ENCODE measurements around the gene NXN. TPM values are rescaled to one million over a fixed set of nuclear protein-coding genes. Genes with fewer than 3 reads are reported as not detected.
"Not testable (repeated sequence)": the region's sequence is repeated elsewhere in the genome, so short reads cannot be mapped to it uniquely, and the experiment has no call there.

Gene NXN
- total RNA-seq, 4 donors from 2014 or later: 6.6 to 28.4 (median 14.7) TPM

DNA sequence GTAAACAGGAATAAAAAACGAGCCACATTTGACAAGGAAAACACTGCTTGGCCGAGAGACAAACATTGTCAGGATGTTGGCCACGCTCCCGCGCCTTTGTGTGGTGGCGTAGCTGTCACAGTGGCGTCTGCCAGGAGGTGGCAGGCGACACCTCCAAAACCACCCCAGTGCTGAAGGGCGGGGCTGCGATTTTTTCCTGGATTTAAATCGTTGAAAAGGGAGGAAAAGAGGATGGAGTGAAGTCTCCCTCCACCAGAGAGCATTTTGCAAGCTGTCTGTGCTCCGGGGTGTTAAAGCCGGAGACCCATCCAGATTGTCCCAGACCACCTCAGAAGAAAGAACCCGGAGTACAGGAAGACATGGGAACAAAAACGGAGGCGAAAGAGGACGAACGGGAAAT, 184.7 kb downstream of the NXN start:
- Histone ChIP-seq H3K4me1 (peaks cover 0 to 18% (median 2%) of the 10 kb centered on the region in 4 donors), H3K27ac (peak overlapping the region in 3 of 4 donors; percentile 2 to 74 (median 68)), H3K36me3 (peaks cover 0 to 37% (median under 1%) of the 10 kb centered on the region in 3 donors), H3K27me3 (no peaks in the 10 kb centered on the region), H3K4me3 (peak overlapping the region in 1 of 4 donors; percentile 28), H3K9me3 (no peaks in the 10 kb centered on the region)
- DNase-seq (ENCODE audit: low spot score in 2 of 2): peak; percentile 79 to 82
- TF ChIP-seq EP300 (IDR thresholded peaks at IDR 0.05): peak in 1 of 2 donors; percentile 72
- TF ChIP-seq POLR2A (IDR thresholded peaks at IDR 0.05): no peak
- TF ChIP-seq, protein P1, sequence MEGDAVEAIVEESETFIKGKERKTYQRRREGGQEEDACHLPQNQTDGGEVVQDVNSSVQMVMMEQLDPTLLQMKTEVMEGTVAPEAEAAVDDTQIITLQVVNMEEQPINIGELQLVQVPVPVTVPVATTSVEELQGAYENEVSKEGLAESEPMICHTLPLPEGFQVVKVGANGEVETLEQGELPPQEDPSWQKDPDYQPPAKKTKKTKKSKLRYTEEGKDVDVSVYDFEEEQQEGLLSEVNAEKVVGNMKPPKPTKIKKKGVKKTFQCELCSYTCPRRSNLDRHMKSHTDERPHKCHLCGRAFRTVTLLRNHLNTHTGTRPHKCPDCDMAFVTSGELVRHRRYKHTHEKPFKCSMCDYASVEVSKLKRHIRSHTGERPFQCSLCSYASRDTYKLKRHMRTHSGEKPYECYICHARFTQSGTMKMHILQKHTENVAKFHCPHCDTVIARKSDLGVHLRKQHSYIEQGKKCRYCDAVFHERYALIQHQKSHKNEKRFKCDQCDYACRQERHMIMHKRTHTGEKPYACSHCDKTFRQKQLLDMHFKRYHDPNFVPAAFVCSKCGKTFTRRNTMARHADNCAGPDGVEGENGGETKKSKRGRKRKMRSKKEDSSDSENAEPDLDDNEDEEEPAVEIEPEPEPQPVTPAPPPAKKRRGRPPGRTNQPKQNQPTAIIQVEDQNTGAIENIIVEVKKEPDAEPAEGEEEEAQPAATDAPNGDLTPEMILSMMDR (IDR thresholded peaks at IDR 0.05): peak; percentile 77 to 94 (median 85)
- 4 to 9% methylated on average over 18 of the region's 18 CpGs for WGBS, 2 donors

GRCh38 chr17:792277-792676, 187.3 kb downstream of the NXN start:
- 78 to 83% methylated on average over 9 of the region's 9 CpGs for WGBS, 2 donors

GRCh38 chr17:791829-792228, 187.7 kb downstream of the NXN start:
- Histone ChIP-seq H3K4me3 (no peak overlapping the region), H3K36me3 (peaks cover 0 to 62% (median 20%) of the 10 kb centered on the region in 3 donors), H3K9me3 (no peaks in the 10 kb centered on the region), H3K4me1 (peaks cover 0 to 18% (median 2%) of the 10 kb centered on the region in 4 donors), H3K27ac (no peak overlapping the region), H3K27me3 (no peaks in the 10 kb centered on the region)
- 85 to 88% methylated on average over 19 of the region's 19 CpGs for WGBS, 2 donors
- TF ChIP-seq EP300 (IDR thresholded peaks at IDR 0.05) (no peak), POLR2A (IDR thresholded peaks at IDR 0.05) (no peak)
- TF ChIP-seq, protein P1 (IDR thresholded peaks at IDR 0.05): no peak
- DNase-seq (ENCODE audit: low spot score in 2 of 2): no peak

More at GRCh38 chr17:792277-792676, 187.3 kb downstream of the NXN start:
- H3K4me1 ChIP-seq: peaks cover 0 to 18% (median 2%) of the 10 kb centered on the region in 4 donors
- H3K27ac ChIP-seq: no peak overlapping the region
- no peaks in the 10 kb centered on the region for H3K27me3 ChIP-seq
- no peak for DNase-seq (ENCODE audit: low spot score in 2 of 2)
- TF ChIP-seq POLR2A (IDR thresholded peaks at IDR 0.05): no peak
- no peak for TF ChIP-seq EP300 (IDR thresholded peaks at IDR 0.05)
- no peaks in the 10 kb centered on the region for H3K9me3 ChIP-seq
- peaks cover 0 to 63% (median 20%) of the 10 kb centered on the region in 3 donors for H3K36me3 ChIP-seq
- H3K4me3 ChIP-seq: no peak overlapping the region

DNA sequence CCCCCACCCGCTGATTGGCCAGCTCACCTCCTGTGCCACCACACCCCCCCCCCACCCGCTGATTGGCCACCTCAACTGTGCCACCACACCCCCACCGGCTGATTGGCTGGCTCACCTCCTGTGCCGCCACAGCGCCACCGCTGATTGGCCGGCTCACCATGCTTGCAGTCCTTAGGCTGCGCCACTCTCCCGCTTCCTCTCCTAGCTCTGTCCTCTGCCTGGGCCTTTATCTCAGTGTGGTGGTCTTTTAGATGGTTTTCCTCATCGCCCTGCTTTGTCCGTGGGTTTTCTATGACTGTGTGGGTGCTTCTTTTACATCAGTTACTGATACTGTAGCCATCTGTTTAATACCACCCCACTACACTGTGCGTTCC, 188.7 kb downstream of the NXN start:
- WGBS, 2 donors: 63 to 83% methylated on average over 10 to 11 of the region's 12 CpGs
- H3K4me3 ChIP-seq; DNase-seq (ENCODE audit: low spot score in 2 of 2); H3K27me3 ChIP-seq; H3K9me3 ChIP-seq; H3K27ac ChIP-seq: not testable (repeated sequence)
- H3K4me1 ChIP-seq: peaks cover 0 to 18% (median 2%) of the 10 kb centered on the region in 4 donors
- peaks cover 0 to 66% (median 20%) of the 10 kb centered on the region in 3 donors for H3K36me3 ChIP-seq

GRCh38 chr17:789931-790873, 189.4 kb downstream of the NXN start:
- Histone ChIP-seq H3K4me1 (peaks cover 0 to 14% (median 2%) of the 10 kb centered on the region in 4 donors), H3K36me3 (peaks cover 0 to 66% (median 20%) of the 10 kb centered on the region in 3 donors)

GRCh38 chr17:789160-789840, 190.3 kb downstream of the NXN start:
- no peak overlapping the region for H3K27ac ChIP-seq
- 83 to 86% methylated on average over 14 of the region's 14 CpGs for WGBS, 2 donors
- DNase-seq (ENCODE audit: low spot score in 2 of 2): no peak

More at GRCh38 chr17:789931-790873, 189.4 kb downstream of the NXN start:
- not testable (repeated sequence) for DNase-seq (ENCODE audit: low spot score in 2 of 2); H3K4me3 ChIP-seq; H3K27me3 ChIP-seq; H3K27ac ChIP-seq; H3K9me3 ChIP-seq
- WGBS, 2 donors: 69 to 74% methylated on average over 27 of the region's 38 CpGs

More at GRCh38 chr17:789160-789840, 190.3 kb downstream of the NXN start:
- peaks cover 0 to 66% (median 20%) of the 10 kb centered on the region in 3 donors for H3K36me3 ChIP-seq
- TF ChIP-seq EP300 (IDR thresholded peaks at IDR 0.05) (no peak), POLR2A (IDR thresholded peaks at IDR 0.05) (no peak)
- TF ChIP-seq, protein P1 (IDR thresholded peaks at IDR 0.05): no peak
- peaks cover 0 to 14% (median 0%) of the 10 kb centered on the region in 4 donors for H3K4me1 ChIP-seq
- no peaks in the 10 kb centered on the region for H3K9me3 ChIP-seq
- no peaks in the 10 kb centered on the region for H3K27me3 ChIP-seq
- no peak overlapping the region for H3K4me3 ChIP-seq

Measured in tibial nerve (tissue), 4 donors.